Ovary (tissue), 9 donors: ENCODE data around the gene ZNF775. TPM values are rescaled to one million over a fixed set of nuclear protein-coding genes. Genes with fewer than 3 reads are reported as not detected.
A peak's percentile ranks its signal among the peaks of the same experiment; 100 is the strongest.

Source experiments
- DNase-seq, 5 donors: peaks; one replicate each; pipeline ENCODE4 v3.0.0-alpha.2; 2019 to 2020
- H3K27ac ChIP-seq, 2 donors: fragments of 200-600 bp; one replicate each; pipeline versions ENCODE4 v1.5.1 to v1.8.0; 2019 to 2022
- H3K27me3 ChIP-seq: fragments of 200-600 bp; one replicate; pipeline ENCODE4 v1.8.0; 2022
- H3K36me3 ChIP-seq: fragments of 200-600 bp; sonication (generic); one replicate; pipeline ENCODE4 v1.5.1; 2019
- H3K4me1 ChIP-seq: one replicate; pipeline ENCODE4 v1.8.1; 2013; ENCODE audit warnings: mild to moderate bottlenecking, moderate library complexity; ENCODE audit not compliant: insufficient read depth
- H3K4me3 ChIP-seq: fragments of 200-600 bp; sonication (generic); one replicate; pipeline ENCODE4 v1.5.1; 2017
- H3K9me3 ChIP-seq, 2 donors: fragments of 200-600 bp in 1 of 2; sonication (generic) in 1 of 2; one replicate each; pipeline versions ENCODE4 v1.5.1 to v1.8.1; 2013 to 2019; ENCODE audit warnings: mild to moderate bottlenecking in 1 of 2, moderate library complexity in 1 of 2
- CTCF ChIP-seq, 3 donors: fragments of 450-650 bp in 2 of 3; fragments of 200-600 bp in 1 of 3; IDR thresholded peaks; one replicate each; pipeline versions ENCODE4 v1.5.1 to v1.8.0; 2016 to 2022; ENCODE audit warnings: antibody characterized with exemption in 3 of 3, mild to moderate bottlenecking in 1 of 3
- EP300 ChIP-seq: sonication (generic); formaldehyde crosslinking; IDR thresholded peaks from one replicate; pipeline ENCODE4 v1.6.1; 2017; ENCODE audit warnings: antibody characterized with exemption
- POLR2A ChIP-seq: fragments of 450-650 bp; IDR thresholded peaks from one replicate; pipeline ENCODE4 v1.6.1; 2017; ENCODE audit warnings: antibody characterized with exemption, mild to moderate bottlenecking, moderate library complexity
- WGBS, 3 donors: extraction: QIAGEN DNeasy Blood & Tissue Kit in 1 of 3; methylation state at CpG; one replicate each; pipeline versions ENCODE4 v1.1.5 to v1.1.7; 2013 to 2017; 5-methylcytosine and 5-hydroxymethylcytosine counted together
- intact Hi-C, 4 donors: fragments of 100-400 bp; cut with DNase I; formaldehyde crosslinking; loops; one replicate each; pipeline versions ENCODE4 v1.11.0 to v1.15.1; 2022 to 2023
- polyA plus RNA-seq, 2 donors: library from polyadenylated mRNA; stranded (reverse); fragments of 200-250 nt in 1 of 2; fragments of 350-450 nt in 1 of 2; fragmentation: Illumina TruSeq in 1 of 2; extraction: RNeasy Lipid Tissue Mini Kit (QIAGEN cat#74804) in 1 of 2; gene quantifications; one replicate each; pipeline ENCODE4 v1.2.3, GENCODE V29; 2013 to 2014
- total RNA-seq, 7 donors: library from RNA; depleted of rRNA in 2 of 7; stranded (reverse); fragments of >200 nt in 2 of 7; fragmentation: NEBNext Ultra II Directional in 3 of 7; extraction: Animal tissue kit (Norgen Biotek cat#: 25700) in 3 of 7; gene quantifications; one replicate each; pipeline versions ENCODE4 v1.1.0 to v1.2.4, GENCODE V29; 2016 to 2023
- donor health status: DM: no; HTN: no; CAD: no; lungs with moderate emphysema.
- donor health status: DM: no; HTN: no; CAD: no.
- donor health status: Bipolar disorder and iron deficiency.
- donor health status: DM: yes; HTN: yes; CAD: no.
- donor health status: DM: no; HTN: no; CAD: no.
- donor health status: DM: yes; HTN: yes; CAD: no.

ZNF775 gene
- total and polyA plus RNA-seq, 9 donors = 0.28 to 13.9 (median 10.9) TPM

- Histone ChIP-seq H3K4me1 (peaks cover 12% of the 10 kb centered on the region), H3K9me3 (no peaks in the 10 kb centered on the region), H3K36me3 (no peaks in the 10 kb centered on the region), H3K4me3 (peak overlapping the region; percentile 62), H3K27ac (peak overlapping the region in 1 of 2 donors; percentile 90), H3K27me3 (no peaks in the 10 kb centered on the region)
- 34 to 44% (median 39%) methylated on average over 10 of the region's 10 CpGs for WGBS, 3 donors
- intact Hi-C loops = loop anchor here in 1 of 4 donors (10.0 kb wide), 1 partner anchor 532 kb away; the partner anchor contains the start of gene ATP6V0E2
- DNase-seq = peak in 1 of 5 donors; percentile 26
- TF ChIP-seq CTCF (IDR thresholded peaks at IDR 0.05) (no peak), EP300 (no peak), POLR2A (no peak)
Measured at GRCh38 chr7:150406567-150407421, 27.7 kb downstream of the ZNF775 start.

- H3K27ac ChIP-seq = peak overlapping the region in 1 of 2 donors; percentile 90
- H3K27me3 ChIP-seq = no peaks in the 10 kb centered on the region
- no peak overlapping the region for H3K4me3 ChIP-seq
- H3K9me3 ChIP-seq = no peaks in the 10 kb centered on the region
- H3K36me3 ChIP-seq = no peaks in the 10 kb centered on the region
- peaks cover 12% of the 10 kb centered on the region for H3K4me1 ChIP-seq
- WGBS, 3 donors = 92 to 96% (median 93%) methylated on average over 91 of the region's 91 CpGs
- DNase-seq = no peak
- intact Hi-C loops = loop anchor here in 1 of 4 donors (10.0 kb wide), 1 partner anchor 533 kb away; the partner anchor contains the start of gene ATP6V0E2
- TF ChIP-seq CTCF (IDR thresholded peaks at IDR 0.05) (no peak), POLR2A (no peak), EP300 (no peak)
Measured at GRCh38 chr7:150407588-150408392, 28.7 kb downstream of the ZNF775 start.

GRCh38 chr7:150408393-150409299, 29.5 kb downstream of the ZNF775 start:
- Histone ChIP-seq H3K4me3 (no peak overlapping the region), H3K4me1 (peaks cover 12% of the 10 kb centered on the region), H3K27me3 (no peaks in the 10 kb centered on the region), H3K27ac (no peak overlapping the region), H3K9me3 (no peaks in the 10 kb centered on the region), H3K36me3 (no peaks in the 10 kb centered on the region)
- intact Hi-C loops = loop anchor here in 1 of 4 donors (10.0 kb wide), 1 partner anchor 534 kb away; the partner anchor contains the start of gene ATP6V0E2
- 87 to 92% (median 91%) methylated on average over 21 to 22 of the region's 22 CpGs for WGBS, 3 donors
- TF ChIP-seq EP300 (no peak), POLR2A (no peak), CTCF (IDR thresholded peaks at IDR 0.05) (no peak)
- DNase-seq = no peak
